Measurements from ENCODE around the gene C2CD4C.

The C2CD4C gene

DNA sequence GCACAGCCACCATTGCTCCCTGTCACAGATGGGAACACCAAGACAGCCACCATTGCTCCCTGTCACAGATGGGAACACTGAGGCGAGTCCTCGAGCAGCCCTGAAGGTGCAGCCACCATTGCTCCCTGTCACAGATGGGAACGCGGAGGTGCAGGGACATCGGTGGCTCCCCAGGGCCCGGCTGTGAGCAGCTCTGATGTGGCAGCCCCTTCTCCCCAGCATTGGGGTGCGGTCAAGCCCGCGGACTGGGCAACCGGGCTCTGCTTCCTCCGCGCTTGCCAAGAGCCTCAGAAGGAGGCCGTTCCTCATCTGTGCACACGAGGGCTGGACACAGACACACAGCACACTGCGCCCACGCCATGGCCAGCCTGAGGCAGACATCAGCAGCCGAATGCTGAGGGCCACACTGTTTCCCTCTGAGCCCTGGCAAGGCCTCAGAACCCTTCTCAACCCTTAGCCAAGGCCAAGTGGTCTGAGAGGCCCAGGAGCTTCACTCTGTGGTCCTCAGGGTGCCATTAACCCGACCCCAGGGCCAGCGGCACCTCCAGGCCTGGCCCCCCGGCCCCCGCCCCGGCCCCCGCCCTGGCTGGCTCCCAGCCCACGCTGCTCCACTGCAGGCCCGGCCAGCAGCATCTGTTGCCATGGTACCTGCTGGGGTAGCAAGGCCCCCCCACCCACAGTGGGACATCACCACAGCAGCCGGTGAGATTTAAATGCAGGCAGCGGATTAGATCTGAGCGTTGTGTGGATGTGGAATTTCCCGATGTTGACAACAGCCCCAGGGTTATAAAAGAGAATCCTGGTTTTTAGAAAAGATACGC lies 18.4 kb downstream of the C2CD4C start:
- H3K27ac ChIP-seq = no peak overlapping the region

DNA sequence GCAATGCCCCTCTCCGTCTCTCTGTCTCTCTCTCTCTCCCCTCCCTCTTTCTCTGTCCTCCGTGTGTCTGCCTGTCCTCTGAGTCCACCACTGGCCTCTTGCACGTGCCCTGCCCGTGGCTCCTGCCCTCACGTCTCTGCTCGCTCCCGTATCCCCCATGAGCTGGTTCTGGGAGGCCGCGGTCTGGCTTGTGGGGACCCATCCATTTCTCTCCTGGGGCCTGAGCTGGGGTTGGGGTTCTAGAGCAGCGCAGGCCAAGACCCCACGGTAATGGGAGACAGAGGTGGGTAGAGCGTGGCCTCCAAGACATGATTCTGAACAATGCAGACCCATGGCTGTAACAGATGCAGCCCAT lies 19.0 kb downstream of the C2CD4C start:
- TF ChIP-seq, protein P1, sequence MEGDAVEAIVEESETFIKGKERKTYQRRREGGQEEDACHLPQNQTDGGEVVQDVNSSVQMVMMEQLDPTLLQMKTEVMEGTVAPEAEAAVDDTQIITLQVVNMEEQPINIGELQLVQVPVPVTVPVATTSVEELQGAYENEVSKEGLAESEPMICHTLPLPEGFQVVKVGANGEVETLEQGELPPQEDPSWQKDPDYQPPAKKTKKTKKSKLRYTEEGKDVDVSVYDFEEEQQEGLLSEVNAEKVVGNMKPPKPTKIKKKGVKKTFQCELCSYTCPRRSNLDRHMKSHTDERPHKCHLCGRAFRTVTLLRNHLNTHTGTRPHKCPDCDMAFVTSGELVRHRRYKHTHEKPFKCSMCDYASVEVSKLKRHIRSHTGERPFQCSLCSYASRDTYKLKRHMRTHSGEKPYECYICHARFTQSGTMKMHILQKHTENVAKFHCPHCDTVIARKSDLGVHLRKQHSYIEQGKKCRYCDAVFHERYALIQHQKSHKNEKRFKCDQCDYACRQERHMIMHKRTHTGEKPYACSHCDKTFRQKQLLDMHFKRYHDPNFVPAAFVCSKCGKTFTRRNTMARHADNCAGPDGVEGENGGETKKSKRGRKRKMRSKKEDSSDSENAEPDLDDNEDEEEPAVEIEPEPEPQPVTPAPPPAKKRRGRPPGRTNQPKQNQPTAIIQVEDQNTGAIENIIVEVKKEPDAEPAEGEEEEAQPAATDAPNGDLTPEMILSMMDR (conservative IDR thresholded peaks at IDR 0.05) = no peak
- H3K27ac ChIP-seq = no peak overlapping the region

More for the DNA sequence above, 18.4 kb downstream of the C2CD4C start:
- TF ChIP-seq, protein P1 (conservative IDR thresholded peaks at IDR 0.05) = no peak

DNA sequence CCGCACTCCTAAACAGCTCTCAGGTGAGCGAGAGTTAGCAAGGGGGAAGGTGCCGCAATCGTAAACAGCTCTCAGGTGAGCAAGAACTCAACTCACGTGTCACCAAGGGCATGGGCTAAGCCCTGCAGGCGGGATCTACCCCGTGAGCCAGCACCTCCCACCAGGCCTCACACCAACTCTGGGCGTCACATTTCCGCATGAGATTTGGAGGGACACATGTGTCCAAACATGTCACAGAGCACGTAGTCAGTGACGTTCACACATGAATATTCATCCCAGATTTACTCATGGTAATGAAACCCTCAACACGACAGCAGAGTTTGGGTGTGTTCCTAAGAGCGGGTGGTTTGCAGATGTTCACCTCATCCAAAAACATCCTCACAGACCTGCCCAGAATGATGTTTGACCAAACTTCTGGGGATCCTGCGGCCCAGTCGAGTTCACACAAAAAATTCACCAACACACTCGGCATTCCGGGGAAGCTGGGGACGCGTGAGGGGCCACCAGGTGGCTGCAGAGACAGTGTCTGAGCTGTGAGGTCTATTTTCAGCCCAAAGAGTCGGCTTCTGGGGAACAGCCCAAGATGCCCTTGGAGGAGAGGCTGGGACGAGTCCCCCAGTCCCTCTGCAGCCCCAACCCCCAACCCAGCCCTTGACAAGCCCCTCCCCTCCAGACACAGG lies 19.6 kb downstream of the C2CD4C start:
- H3K27ac ChIP-seq = no peak overlapping the region
- TF ChIP-seq, protein P1 (conservative IDR thresholded peaks at IDR 0.05) = no peak

DNA sequence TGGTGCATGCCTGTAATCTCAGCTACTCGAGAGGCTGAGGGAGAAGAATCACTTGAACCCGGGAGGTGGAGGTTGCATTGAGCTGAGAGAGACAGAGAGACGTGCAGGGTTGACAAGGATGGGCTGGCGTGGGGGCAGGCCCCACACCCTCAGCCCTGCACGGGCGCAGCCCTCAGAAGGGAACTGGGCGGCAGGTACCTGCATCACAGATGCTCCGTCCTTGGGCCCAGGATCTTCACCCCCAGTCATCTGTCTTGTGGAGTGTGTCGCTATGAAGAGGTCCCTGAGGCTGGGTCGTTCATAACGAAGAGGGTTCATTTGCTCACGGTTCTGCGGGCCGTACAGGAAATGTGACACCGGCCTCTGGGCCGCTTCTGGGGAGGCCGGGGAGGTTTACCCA lies 20.3 kb downstream of the C2CD4C start:
- TF ChIP-seq, protein P1 (conservative IDR thresholded peaks at IDR 0.05) = no peak
- no peak overlapping the region for H3K27ac ChIP-seq

DNA sequence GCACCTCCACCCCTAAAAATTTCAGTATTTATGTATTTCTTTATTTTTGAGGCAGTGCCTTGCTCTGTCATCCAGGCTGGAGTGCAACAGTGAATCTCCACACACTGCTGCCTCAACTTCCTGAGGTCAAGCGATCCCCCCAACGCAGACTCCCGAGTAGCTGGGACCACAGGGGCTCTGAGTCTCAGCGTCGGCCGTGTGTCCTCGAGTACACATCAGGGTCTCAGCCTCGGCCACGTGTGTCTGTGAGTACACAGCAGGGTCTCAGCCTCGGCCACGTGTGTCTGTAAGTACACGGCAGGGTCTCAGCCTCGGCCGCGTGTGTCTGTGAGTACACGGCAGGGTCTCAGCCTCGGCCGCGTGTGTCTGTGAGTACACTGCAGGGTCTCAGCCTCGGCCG lies 21.2 kb downstream of the C2CD4C start:
- no peak overlapping the region for H3K27ac ChIP-seq
- TF ChIP-seq, protein P1 (conservative IDR thresholded peaks at IDR 0.05) = no peak

DNA sequence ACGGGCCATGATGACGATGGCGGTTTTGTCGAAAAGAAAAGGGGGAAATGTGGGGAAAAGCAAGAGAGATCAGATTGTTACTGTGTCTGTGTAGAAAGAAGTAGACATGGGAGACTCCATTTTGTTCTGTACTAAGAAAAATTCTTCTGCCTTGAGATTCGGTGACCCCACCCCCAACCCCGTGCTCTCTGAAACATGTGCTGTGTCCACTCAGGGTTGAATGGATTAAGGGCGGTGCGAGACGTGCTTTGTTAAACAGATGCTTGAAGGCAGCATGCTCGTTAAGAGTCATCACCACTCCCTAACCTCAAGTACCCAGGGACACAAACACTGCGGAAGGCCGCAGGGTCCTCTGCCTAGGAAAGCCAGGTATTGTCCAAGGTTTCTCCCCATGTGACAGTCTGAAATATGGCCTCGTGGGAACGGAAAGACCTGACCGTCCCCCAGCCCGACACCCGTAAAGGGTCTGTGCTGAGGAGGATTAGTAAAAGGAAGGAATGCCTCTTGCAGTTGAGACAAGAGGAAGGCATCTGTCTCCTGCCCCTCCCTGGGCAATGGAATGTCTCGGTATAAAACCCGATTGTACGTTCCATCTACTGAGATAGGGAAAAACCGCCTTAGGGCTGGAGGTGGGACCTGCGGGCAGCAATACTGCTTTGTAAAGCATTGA lies 22.2 kb downstream of the C2CD4C start:
- H3K27ac ChIP-seq = peak overlapping the region; percentile 69

DNA sequence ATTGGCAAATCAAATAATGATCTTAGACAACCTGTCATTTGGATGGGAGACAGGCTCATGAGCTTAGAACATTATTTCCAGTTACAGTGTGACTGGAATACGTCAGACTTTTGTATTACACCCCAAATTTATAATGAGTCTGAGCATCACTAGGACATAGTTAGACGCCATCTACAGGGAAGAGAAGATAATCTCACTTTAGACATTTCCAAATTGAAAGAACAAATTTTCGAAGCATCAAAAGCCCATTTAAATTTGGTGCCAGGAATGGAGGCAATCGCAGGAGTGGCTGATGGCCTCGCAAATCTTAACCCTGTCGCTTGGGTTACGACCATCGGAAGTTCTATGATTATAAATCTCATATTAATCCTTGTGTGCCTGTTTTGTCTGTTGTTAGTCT lies 22.8 kb downstream of the C2CD4C start:
- H3K27ac ChIP-seq = peak overlapping the region; percentile 69
- TF ChIP-seq, protein P1 (conservative IDR thresholded peaks at IDR 0.05) = peak; percentile 30; the same call in 1 of the 2 replicates
